22Rv1 (cell line): ENCODE measurements around the gene ALOX12B.

ENCODE experiments used
- CTCF ChIP-seq: fragments of 450-650 bp; IDR thresholded peaks from 2 replicates; pipeline ENCODE4 v1.5.1; 2017; ENCODE audit warnings: mild to moderate bottlenecking
- ZFX ChIP-seq: fragments of 450-650 bp; IDR thresholded peaks from 2 replicates; pipeline ENCODE4 v1.6.1; 2017; ENCODE audit warnings: antibody characterized with exemption, borderline replicate concordance

GRCh38 chr17:8075574-8076342, 11.8 kb downstream of the ALOX12B start:
- no peak for TF ChIP-seq CTCF
- no peak for TF ChIP-seq ZFX
